Neural cell (in vitro differentiated cells): ENCODE measurements around the gene CTSF. TPM values are rescaled to one million over a fixed set of nuclear protein-coding genes. Genes with fewer than 3 reads are reported as not detected.

Experiments used
- H2AFZ ChIP-seq: fragments of 200-600, 300-800 bp; sonication (generic), shearing (Covaris generic); 2 replicates; pipeline ENCODE4 v1.6.0; 2014; ENCODE audit warnings: low read depth, mild to moderate bottlenecking, antibody characterized with exemption, low read length, moderate library complexity
- H3F3A ChIP-seq: fragments of 200-600 bp; shearing (Covaris generic); 2 replicates; pipeline ENCODE4 v1.6.1; 2016; ENCODE audit warnings: mild to moderate bottlenecking, moderate library complexity, mixed read lengths, antibody characterized with exemption, low read length; ENCODE audit not compliant: insufficient read depth, poor library complexity, severe bottlenecking
- H3K27ac ChIP-seq: fragments of 200-600, 300-800 bp; sonication (generic), shearing (Covaris generic); 2 replicates; pipeline ENCODE4 v1.5.1; 2014; ENCODE audit warnings: mild to moderate bottlenecking, low read length, moderate library complexity
- H3K27me3 ChIP-seq: fragments of 300-800, 200-600 bp; sonication (generic), shearing (Covaris generic); 2 replicates; pipeline ENCODE4 v1.6.0; 2014; ENCODE audit warnings: mild to moderate bottlenecking, low read depth, low read length, moderate library complexity; ENCODE audit not compliant: insufficient read depth
- H3K36me3 ChIP-seq: fragments of 300-800, 200-600 bp; sonication (generic), shearing (Covaris generic); 2 replicates; pipeline ENCODE4 v1.5.1; 2014; ENCODE audit warnings: mild to moderate bottlenecking, antibody characterized with exemption, low read length, moderate library complexity; ENCODE audit not compliant: insufficient read depth
- H3K4me2 ChIP-seq: fragments of 300-800, 200-600 bp; sonication (generic), shearing (Covaris generic); 2 replicates; pipeline ENCODE4 v1.6.0; 2014; ENCODE audit warnings: mild to moderate bottlenecking, low read length
- H3K4me3 ChIP-seq: fragments of 300-800, 200-600 bp; sonication (generic), shearing (Covaris generic); 2 replicates; pipeline ENCODE4 v1.5.1; 2014; ENCODE audit warnings: mild to moderate bottlenecking, low read length, moderate library complexity
- H3K79me2 ChIP-seq: fragments of 200-600 bp; shearing (Covaris generic); replicated peaks from 2 replicates; pipeline ENCODE4 v1.6.0; 2014; ENCODE audit warnings: mild to moderate bottlenecking, low read length, moderate library complexity; ENCODE audit not compliant: insufficient read depth
- H3K9ac ChIP-seq: fragments of 300-800, 200-600 bp; sonication (generic), shearing (Covaris generic); 2 replicates; pipeline ENCODE4 v1.6.1; 2016; ENCODE audit warnings: mild to moderate bottlenecking, low read length, mixed read lengths
- H3K9me2 ChIP-seq: fragments of 200-600 bp; shearing (Covaris generic); 2 replicates; pipeline ENCODE4 v1.6.1; 2016; ENCODE audit warnings: mild to moderate bottlenecking, low read length, mixed read lengths; ENCODE audit not compliant: insufficient read depth
- H3K9me3 ChIP-seq: fragments of 200-600, 300-800 bp; sonication (generic), shearing (Covaris generic); 2 replicates; pipeline ENCODE4 v1.6.1; 2016; ENCODE audit warnings: mild to moderate bottlenecking, mixed run types, low read length, moderate library complexity, mixed read lengths
- H4K20me1 ChIP-seq: fragments of 200-600 bp; shearing (Covaris generic); 2 replicates; pipeline ENCODE4 v1.6.1; 2016; ENCODE audit warnings: mild to moderate bottlenecking, mixed run types; ENCODE audit not compliant: insufficient read depth
- CTCF ChIP-seq: fragments of 450-650 bp; IDR thresholded peaks from 2 replicates; pipeline ENCODE4 v1.5.1; 2014; ENCODE audit warnings: antibody characterized with exemption, mild to moderate bottlenecking, moderate library complexity; ENCODE audit not compliant: poor library complexity, severe bottlenecking
- EP300 ChIP-seq: fragments of 450-650 bp; conservative IDR thresholded peaks from 2 replicates; pipeline ENCODE4 v1.6.1; 2014; ENCODE audit warnings: antibody characterized with exemption, mild to moderate bottlenecking, moderate library complexity; ENCODE audit not compliant: poor library complexity, severe bottlenecking
- EZH2 ChIP-seq: fragments of 200-600, 300-800 bp; shearing (Covaris generic), sonication (generic); IDR thresholded peaks from 2 replicates; pipeline ENCODE4 v1.6.1; 2014; ENCODE audit warnings: antibody characterized with exemption, low read length, borderline replicate concordance, mild to moderate bottlenecking; ENCODE audit not compliant: insufficient read depth, poor library complexity, severe bottlenecking
- MXI1 ChIP-seq: fragments of 450-650 bp; conservative IDR thresholded peaks from 2 replicates; pipeline ENCODE4 v1.6.1; 2014; ENCODE audit warnings: antibody characterized with exemption, mild to moderate bottlenecking; ENCODE audit not compliant: poor library complexity, severe bottlenecking
- POLR2AphosphoS5 ChIP-seq: IDR thresholded peaks from 2 replicates; pipeline ENCODE4 v1.6.1; 2012
- RAD21 ChIP-seq: fragments of 450-650 bp; conservative IDR thresholded peaks from 2 replicates; pipeline ENCODE4 v1.6.1; 2014; ENCODE audit warnings: antibody characterized with exemption, mild to moderate bottlenecking, moderate library complexity
- REST ChIP-seq: IDR thresholded peaks from 2 replicates; pipeline ENCODE4 v1.6.1; 2012; ENCODE audit warnings: borderline replicate concordance
- SMC3 ChIP-seq: fragments of 450-650 bp; conservative IDR thresholded peaks from 2 replicates; pipeline ENCODE4 v1.6.1; 2014; ENCODE audit warnings: antibody characterized with exemption, mild to moderate bottlenecking, moderate library complexity; ENCODE audit not compliant: poor library complexity
- TAF1 ChIP-seq: IDR thresholded peaks from 2 replicates; pipeline ENCODE4 v1.6.1; 2012; ENCODE audit warnings: low read depth
- polyA plus RNA-seq: library from polyadenylated mRNA; depleted of rRNA; stranded (reverse); fragments of >200 nt; gene quantifications from 2 replicates; pipeline ENCODE4 v1.2.3, GENCODE V29; 2014

The CTSF gene
- polyA plus RNA-seq, 1 donor from 2014 or later: 2.7 TPM

GRCh38 chr11:66616379-66617154 lies 48.2 kb upstream of the CTSF start, which contains the start of gene RBM14:
TSS of gene RBM14 (plus strand) at chr11:66616630. CDS start at chr11:66616721, 91 bp downstream.
- peak within 1 kb of the TSS; percentile 98 for H3K9ac ChIP-seq
- H3F3A ChIP-seq: no peaks in the 10 kb centered on the region
- H3K4me2 ChIP-seq: peak within 1 kb of the TSS; percentile 94
- H3K36me3 ChIP-seq: no peaks in the 10 kb centered on the region
- H3K9me3 ChIP-seq: no peaks in the 10 kb centered on the region
- peaks cover 33% of the 10 kb centered on the region for H4K20me1 ChIP-seq
- peaks cover 44% of the 10 kb centered on the region for H3K79me2 ChIP-seq
- H3K27me3 ChIP-seq: no peaks in the 10 kb centered on the region
- TF ChIP-seq POLR2AphosphoS5: peak; percentile 100
- no peak for TF ChIP-seq CTCF
- TF ChIP-seq SMC3: peak; percentile 31
- TF ChIP-seq REST: peak; percentile 96
- peak; percentile 99 for TF ChIP-seq TAF1
- TF ChIP-seq RAD21: no peak
- peak; percentile 17 for TF ChIP-seq EP300
- TF ChIP-seq MXI1: peak; percentile 93
- no peak for TF ChIP-seq EZH2
- no peaks in the 10 kb centered on the region for H3K9me2 ChIP-seq
- peak within 1 kb of the TSS; percentile 95 for H2AFZ ChIP-seq
- peak within 1 kb of the TSS; percentile 96 for H3K4me3 ChIP-seq
- peak within 1 kb of the TSS; percentile 99 for H3K27ac ChIP-seq

- H3K4me2 ChIP-seq: no peak overlapping the region
- H3K9me3 ChIP-seq: no peaks in the 10 kb centered on the region
- TF ChIP-seq RAD21 (no peak), TAF1 (no peak), EP300 (no peak), CTCF (no peak), POLR2AphosphoS5 (no peak), SMC3 (no peak), MXI1 (no peak)
- H3K36me3 ChIP-seq: no peaks in the 10 kb centered on the region
- H3K4me3 ChIP-seq: no peak overlapping the region
- no peaks in the 10 kb centered on the region for H3K27me3 ChIP-seq
- peaks cover 21% of the 10 kb centered on the region for H3K79me2 ChIP-seq
- H3K9ac ChIP-seq: no peak overlapping the region
- peaks cover 22% of the 10 kb centered on the region for H4K20me1 ChIP-seq
- H3K9me2 ChIP-seq: no peaks in the 10 kb centered on the region
- no peak overlapping the region for H2AFZ ChIP-seq
- H3F3A ChIP-seq: no peaks in the 10 kb centered on the region
- H3K27ac ChIP-seq: no peak overlapping the region
Observed at GRCh38 chr11:66614073-66614472, 45.7 kb upstream of the CTSF start.
